NCI-H2029 (cell line): Measurements from ENCODE around the gene MDK.

Experiments used
- DNase-seq: peaks from one replicate; lab custom pipeline; 2025; lab: John Stamatoyannopoulos, UW

The MDK gene

GRCh38 chr11:46381048-46381818 lies at the start of gene MDK:
MDK (plus strand) TSS chr11:46381669; CDS start chr11:46382058, 389 bp downstream.
- DNase-seq, result no peak

DNA sequence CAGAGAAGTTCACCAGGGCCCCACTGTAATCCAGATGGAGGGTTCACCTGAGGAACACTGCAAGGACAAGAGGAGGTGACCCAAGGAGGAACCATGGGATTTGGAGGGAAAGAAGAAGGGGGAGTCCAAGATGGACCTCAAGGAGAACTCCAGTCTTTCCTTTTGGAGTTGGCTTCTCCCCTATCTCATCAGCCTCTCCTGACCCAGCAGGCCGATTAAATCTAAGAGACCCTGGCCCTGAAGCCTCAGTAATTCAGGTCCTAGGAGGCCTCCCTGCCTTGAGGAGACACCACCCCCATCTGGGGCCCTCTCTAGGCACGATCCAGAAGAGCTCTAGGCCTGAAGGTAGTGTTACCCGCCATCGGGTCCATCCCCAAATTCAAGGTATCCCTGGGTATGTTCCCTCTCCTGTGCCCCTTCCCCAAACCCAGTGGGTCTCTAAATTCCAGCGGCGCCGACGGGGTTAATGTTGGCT lies 49.3 kb upstream of the MDK start:
- DNase-seq, result no peak

GRCh38 chr11:46332568-46333393 lies 48.7 kb upstream of the MDK start:
- DNase-seq, result no peak

- no peak for DNase-seq
These were observed 48.0 kb upstream of the MDK start for GRCh38 chr11:46333394-46333947.

DNA sequence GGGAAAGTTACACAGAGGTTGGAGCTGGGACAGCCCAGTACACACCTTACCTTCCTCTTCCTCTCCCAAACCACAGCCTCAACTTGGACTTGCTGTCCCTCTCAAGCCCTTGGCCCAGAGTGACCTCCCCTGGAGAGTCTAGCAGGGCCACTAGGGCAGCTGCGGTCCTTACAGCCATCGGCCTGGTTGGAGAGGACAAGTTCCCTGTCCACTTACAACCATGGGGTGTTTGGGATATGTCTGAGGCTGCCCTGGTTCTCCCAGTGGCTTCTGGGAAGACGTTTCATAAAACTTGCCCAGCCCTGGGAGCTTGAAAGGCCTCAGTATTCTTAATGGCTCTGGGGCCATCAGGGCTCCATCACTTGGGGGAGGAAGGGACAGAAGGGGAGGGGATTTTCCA lies 47.3 kb upstream of the MDK start:
- DNase-seq, result no peak

DNA sequence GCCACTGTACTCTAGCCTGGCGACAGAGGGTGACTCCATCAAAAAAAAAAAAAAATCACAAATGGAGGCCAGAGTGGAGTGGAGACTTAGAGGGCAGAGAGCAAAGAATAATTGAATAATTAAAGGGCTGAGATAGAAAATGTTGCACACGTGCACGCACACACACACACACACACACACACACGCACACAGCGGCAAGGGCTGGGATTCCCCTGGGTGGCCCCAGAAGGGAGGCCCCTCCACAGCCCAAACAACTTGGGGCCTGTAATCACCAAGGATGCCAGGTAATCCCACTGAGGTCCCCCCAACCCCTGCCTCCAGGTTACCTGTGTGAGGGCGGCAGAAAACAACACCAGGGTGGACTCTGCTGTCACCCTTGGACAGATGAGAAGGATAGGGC lies 46.2 kb upstream of the MDK start:
- DNase-seq, result no peak

- DNase-seq, result no peak
These were observed 45.4 kb upstream of the MDK start for GRCh38 chr11:46335890-46336562.

DNA sequence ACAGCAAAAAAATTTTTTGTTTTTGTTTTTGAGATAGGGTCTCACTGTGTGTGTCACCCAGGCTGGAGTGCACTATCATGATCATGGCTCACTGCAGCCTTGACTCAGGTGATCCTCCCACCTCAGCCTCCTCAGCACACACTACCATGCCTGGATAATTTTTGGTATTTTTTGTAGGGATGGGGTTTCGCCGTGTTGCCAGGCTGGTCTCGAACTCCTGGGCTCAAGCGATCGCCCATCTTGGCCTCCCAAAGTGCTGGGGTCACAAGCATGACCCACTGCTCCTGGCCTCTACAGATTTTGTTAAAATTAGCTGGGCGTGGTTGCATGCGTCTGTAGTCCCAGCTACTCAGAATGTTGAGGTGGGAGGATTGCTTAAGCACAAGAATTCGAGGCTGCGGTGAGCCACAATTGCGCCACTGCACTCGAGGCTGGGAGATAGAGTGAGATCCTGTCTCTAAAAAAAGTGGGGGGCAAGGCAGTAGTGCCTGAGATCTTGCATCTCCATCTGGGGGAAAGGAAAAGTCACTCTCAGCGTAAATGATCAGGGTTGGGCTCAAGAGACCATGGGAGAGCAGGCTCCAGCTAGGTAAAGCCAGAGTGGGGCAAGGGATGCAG lies 44.8 kb upstream of the MDK start:
- no peak for DNase-seq

GRCh38 chr11:46337626-46338345 lies 43.7 kb upstream of the MDK start:
- no peak for DNase-seq

DNA sequence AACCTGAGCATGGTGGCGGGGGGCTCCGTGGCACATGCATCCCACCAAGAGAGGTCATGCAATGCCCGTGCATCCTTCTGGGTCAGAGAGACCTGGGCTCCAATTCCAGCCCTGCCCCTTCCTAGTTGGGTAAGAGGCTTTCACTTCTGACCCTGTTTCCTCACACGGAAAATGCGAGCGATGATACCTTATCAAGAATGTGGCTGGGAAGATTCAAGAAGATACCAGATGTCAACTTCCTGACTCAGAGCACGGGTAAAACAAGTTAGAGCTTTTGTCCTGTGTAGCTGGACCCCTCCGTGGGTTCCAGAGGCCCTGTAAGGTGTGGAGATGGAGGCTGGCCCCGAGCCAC lies 42.9 kb upstream of the MDK start:
- no peak for DNase-seq

GRCh38 chr11:46338988-46339666 lies 42.3 kb upstream of the MDK start:
- no peak for DNase-seq

- no peak for DNase-seq
These were observed 41.7 kb upstream of the MDK start for GRCh38 chr11:46339816-46340215.

DNA sequence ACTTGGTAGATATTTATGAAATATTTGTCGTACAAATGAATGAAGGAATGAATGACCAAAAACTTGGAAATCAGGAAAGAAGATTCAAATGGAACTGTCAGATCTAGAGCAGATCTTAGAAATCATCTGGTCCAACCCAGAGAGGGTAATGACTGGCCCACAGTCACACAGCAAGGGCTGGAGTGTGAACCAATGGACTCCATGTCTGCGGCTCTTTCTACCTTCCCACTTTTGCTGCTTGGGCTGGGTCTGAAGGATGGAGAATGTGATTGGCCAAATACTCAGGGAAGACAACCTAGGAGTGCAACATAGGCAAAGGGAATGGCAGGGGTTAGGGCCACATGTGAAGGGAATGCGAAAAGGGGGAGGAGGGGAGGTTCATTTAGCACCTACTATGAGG lies 40.0 kb upstream of the MDK start:
- no peak for DNase-seq

- DNase-seq, result no peak
These were observed 39.2 kb upstream of the MDK start for GRCh38 chr11:46342239-46342638.

DNA sequence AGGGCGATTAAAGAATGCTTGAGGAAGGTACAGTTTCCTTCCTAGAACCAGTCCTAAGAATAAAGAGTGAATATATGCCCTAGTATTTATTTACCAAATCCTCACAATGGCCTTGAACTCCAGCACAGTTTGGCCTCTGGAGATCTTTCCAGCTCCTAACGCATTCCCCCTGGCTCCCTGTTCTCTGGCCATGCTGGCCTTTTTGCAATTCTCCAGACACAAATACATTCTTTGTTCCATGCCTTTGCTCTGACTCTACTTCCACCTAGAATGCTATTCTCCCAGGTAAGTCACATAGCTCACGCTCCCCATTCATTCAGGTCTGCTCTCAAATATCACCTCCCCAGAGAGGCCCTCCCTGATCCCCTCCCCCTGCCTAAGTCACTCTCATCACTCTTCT lies 37.9 kb upstream of the MDK start:
- no peak for DNase-seq

DNA sequence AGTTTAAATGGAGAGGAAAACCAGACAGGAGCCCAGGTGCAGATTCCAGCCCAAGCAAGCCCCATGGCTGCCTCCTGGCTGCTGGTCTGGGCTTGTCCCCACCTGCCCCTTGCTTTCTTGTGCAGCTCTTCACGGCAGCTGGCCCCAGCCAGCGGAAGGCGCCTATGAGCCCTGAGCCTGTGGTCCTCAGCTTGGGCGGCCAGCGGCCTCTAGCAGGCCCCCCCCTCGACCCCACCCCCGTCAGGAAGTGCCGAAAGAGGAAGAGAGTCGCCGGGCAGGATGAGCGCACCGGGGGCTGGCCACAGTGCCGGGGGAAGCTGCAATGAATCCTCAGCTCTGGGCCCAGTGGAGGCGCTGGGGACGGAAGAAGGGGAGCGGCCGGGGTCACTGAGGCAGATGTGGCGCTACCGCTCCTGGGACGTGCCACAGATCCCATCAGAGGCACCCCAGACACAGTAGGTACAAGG lies 36.3 kb upstream of the MDK start:
- no peak for DNase-seq

GRCh38 chr11:46345881-46346484 lies 35.5 kb upstream of the MDK start:
- no peak for DNase-seq

DNA sequence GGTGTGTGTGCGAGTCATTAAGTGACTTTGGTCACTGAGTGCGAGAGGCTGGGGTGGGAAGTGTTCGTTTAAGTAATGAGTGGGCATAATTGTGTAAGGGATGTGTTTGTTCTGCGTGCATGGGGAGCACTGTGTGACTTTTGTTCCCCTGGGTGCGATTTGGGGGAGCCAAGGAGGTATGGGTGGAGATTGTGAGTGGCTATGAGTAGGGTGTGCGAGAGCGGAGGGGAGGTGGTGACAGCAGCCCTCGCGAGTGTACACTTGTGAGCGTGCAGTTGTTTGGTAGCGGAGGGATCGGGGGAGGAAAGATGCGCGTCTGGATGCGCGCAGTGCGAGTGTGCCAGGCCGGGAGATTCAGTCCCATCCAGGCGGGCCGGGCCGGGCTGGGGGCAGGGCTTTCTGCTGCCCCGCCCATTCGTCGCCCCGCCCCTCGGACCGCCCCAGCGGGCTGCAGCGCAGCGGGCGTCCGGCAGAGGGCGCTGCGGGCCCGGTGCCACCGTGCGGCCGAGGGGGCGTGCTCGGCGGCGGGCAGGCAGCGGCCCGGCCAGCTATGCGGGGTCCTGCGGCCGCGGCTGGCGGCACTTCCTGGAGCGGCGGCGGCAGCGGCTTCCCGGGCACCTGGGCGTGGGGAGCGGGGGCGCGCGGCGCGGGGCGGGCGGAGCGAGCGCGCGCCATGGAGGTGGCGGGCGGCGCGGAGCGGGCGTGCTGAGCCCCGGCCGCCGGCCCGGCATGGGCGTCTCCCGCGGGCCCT lies 34.4 kb upstream of the MDK start, which contains the start of gene DGKZ:
TSS of gene DGKZ (plus strand) at position 578 of the 751 bp plus-strand sequence. CDS start 197 bp downstream, outside the sequence.
- peak; percentile 80 for DNase-seq

DNA sequence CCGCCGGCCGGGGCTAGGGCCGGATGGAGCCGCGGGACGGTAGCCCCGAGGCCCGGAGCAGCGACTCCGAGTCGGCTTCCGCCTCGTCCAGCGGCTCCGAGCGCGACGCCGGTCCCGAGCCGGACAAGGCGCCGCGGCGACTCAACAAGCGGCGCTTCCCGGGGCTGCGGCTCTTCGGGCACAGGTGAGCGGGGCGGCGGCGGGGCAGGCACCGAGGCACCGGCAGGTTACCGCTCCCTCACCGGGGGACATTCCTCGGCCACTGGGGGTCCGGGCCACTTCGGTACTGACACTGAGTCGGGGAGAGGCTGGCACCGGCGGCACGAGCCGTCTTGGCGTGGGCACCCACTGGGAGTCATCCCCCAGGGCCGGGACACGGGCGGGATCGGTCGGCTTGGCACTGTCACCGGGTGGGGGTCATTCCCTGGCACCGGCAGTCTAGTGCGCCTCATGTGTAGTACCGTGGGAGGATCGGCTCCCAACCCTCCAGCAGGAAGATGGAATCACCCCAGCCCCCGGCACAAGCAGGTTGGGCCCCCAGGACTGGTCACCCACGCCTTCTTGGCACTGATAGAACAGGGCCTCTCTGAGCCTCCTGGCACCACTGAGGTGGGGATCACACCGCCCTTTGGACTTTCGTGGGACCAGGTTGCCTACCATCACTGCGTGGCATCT lies 33.7 kb upstream of the MDK start:
- no peak for DNase-seq
